Measurements from ENCODE around the gene KLHL40. TPM values are rescaled to one million over a fixed set of nuclear protein-coding genes. Genes with fewer than 3 reads are reported as not detected.

Gene KLHL40
- total and polyA plus RNA-seq, 2 experiments from 2014 or later, result not detected

DNA sequence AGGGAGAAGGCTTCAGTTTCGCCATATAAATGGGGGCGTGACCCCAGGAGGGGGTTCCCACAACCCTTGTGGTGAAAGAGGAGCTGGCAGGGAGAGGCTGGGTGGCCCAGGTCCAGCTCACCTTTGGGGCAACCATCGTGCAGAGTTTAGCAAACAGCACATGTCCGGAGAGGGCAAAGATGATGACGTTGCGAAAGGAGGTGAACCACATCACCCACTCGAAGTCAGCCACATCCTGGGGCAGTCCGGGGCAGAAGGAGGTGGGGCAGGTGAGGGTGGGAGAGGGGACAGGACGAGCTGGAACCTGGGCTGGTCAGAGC lies 13.5 kb downstream of the KLHL40 start:
- Histone ChIP-seq H3K27ac (no peak overlapping the region), H3K4me3 (no peak overlapping the region), H4K20me1 (ENCODE audit: insufficient read depth, poor library complexity, severe bottlenecking) (no peaks in the 10 kb centered on the region), H3K9me3 (ENCODE audit: low read depth) (no peaks in the 10 kb centered on the region), H3K4me1 (ENCODE audit: insufficient read depth) (no peaks in the 10 kb centered on the region), H3K27me3 (no peaks in the 10 kb centered on the region), H3K4me2 (no peak overlapping the region), H2AFZ (no peak overlapping the region), H3K9me2 (replicated peaks; ENCODE audit: insufficient read depth) (no peaks in the 10 kb centered on the region), H3K36me3 (replicated peaks; ENCODE audit: insufficient read depth, low read depth) (no peaks in the 10 kb centered on the region), H3K79me2 (no peaks in the 10 kb centered on the region)
- TF ChIP-seq, protein P1, sequence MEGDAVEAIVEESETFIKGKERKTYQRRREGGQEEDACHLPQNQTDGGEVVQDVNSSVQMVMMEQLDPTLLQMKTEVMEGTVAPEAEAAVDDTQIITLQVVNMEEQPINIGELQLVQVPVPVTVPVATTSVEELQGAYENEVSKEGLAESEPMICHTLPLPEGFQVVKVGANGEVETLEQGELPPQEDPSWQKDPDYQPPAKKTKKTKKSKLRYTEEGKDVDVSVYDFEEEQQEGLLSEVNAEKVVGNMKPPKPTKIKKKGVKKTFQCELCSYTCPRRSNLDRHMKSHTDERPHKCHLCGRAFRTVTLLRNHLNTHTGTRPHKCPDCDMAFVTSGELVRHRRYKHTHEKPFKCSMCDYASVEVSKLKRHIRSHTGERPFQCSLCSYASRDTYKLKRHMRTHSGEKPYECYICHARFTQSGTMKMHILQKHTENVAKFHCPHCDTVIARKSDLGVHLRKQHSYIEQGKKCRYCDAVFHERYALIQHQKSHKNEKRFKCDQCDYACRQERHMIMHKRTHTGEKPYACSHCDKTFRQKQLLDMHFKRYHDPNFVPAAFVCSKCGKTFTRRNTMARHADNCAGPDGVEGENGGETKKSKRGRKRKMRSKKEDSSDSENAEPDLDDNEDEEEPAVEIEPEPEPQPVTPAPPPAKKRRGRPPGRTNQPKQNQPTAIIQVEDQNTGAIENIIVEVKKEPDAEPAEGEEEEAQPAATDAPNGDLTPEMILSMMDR (IDR thresholded peaks at IDR 0.05; ENCODE audit: poor library complexity), result no peak
- TF ChIP-seq EZH2 (IDR thresholded peaks at IDR 0.05; ENCODE audit: borderline replicate concordance) (no peak), EZH2phosphoT487 (IDR thresholded peaks at IDR 0.05; ENCODE audit: low read depth, severe bottlenecking, unreplicated experiment) (no peak)
- no peak for DNase-seq (ENCODE audit: low spot score)
- 90% methylated on average over 9 of the region's 9 CpGs for WGBS (ENCODE audit: low lambda C conversion rate, missing lambda C conversion rate)

DNA sequence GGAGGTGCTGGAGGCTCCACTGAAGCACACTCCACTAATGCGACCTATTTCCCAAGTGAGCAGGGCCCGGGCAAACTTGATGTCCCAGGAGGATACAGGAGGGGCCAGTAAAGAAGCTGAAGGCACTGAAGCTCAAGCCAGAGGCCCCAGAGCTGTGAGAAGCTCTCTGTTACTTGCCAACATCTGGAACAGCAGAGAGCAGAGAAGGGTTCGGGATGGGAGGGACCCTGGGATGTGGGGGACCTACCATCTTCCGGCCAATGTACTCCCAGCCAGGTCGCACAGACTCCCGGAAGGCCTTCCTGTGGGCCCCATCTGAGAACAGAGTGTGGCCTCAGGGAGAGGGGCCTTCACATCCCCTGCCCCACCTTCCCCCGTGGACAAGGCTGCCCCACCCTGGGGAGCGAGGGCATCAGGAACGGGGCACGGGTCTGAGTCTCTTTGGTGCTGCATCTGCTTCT lies 14.2 kb downstream of the KLHL40 start:
- H3K4me1 ChIP-seq (ENCODE audit: insufficient read depth), result no peaks in the 10 kb centered on the region
- H3K27me3 ChIP-seq, result no peaks in the 10 kb centered on the region
- no peaks in the 10 kb centered on the region for H3K79me2 ChIP-seq
- no peak overlapping the region for H3K27ac ChIP-seq
- DNase-seq (ENCODE audit: low spot score), result no peak
- no peaks in the 10 kb centered on the region for H3K9me2 ChIP-seq (replicated peaks; ENCODE audit: insufficient read depth)
- H3K4me2 ChIP-seq, result no peak overlapping the region
- TF ChIP-seq, protein P1 (IDR thresholded peaks at IDR 0.05; ENCODE audit: poor library complexity), result no peak
- H3K4me3 ChIP-seq, result no peak overlapping the region
- no peaks in the 10 kb centered on the region for H3K36me3 ChIP-seq (replicated peaks; ENCODE audit: insufficient read depth, low read depth)
- H4K20me1 ChIP-seq (ENCODE audit: insufficient read depth, poor library complexity, severe bottlenecking), result no peaks in the 10 kb centered on the region
- H3K9me3 ChIP-seq (ENCODE audit: low read depth), result no peaks in the 10 kb centered on the region
- H2AFZ ChIP-seq, result no peak overlapping the region
- WGBS (ENCODE audit: low lambda C conversion rate, missing lambda C conversion rate), result 85% methylated on average over 10 of the region's 10 CpGs

DNA sequence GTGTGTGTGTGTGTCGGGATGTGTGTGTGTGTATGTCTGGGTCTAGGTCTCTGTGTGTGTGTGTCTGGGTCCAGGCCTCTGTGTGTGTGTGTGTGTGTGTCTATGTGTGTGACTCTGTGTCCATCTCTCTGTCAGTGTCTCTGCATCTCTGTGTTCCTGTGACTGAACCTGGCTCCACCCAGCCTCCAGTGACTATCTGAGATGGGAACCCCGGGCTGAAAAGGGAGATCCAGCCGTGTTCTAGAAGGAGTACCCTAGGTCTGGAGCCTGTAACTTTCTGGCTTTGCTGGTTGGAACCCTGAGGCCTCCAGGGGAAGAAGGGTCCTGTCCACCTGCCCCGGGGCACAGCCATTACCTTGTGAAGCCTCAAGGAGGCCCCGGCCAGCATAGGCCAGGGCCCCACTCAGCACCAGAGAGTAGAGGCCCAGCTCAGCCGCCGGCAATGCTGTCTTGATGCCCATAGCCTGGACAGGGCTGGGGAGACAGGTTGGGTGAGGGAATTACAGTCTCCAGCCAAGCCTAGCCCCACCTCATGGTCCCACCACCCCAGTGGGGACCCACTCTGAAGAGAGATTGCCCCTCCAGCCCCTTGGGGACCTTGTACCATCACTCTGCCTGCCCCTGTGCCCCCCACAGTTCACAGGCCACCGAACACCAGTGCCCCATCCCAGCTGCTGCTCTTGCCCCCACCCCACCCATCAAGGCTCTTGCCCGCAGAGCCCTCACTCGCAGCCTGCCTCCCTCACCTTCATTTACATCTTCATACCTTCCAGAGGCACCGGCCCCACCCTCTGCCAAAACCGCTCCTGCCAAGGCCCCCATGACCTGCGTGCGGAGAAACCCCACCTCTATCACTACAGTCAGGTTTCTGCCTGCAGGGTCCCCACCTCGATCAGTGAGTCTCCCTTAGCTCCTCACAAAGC lies 15.3 kb downstream of the KLHL40 start:
- Histone ChIP-seq H3K27me3 (no peaks in the 10 kb centered on the region), H3K79me2 (no peaks in the 10 kb centered on the region), H4K20me1 (ENCODE audit: insufficient read depth, poor library complexity, severe bottlenecking) (no peaks in the 10 kb centered on the region), H3K4me1 (ENCODE audit: insufficient read depth) (no peaks in the 10 kb centered on the region), H3K36me3 (replicated peaks; ENCODE audit: insufficient read depth, low read depth) (no peaks in the 10 kb centered on the region), H3K4me2 (no peak overlapping the region), H3K9me2 (replicated peaks; ENCODE audit: insufficient read depth) (no peaks in the 10 kb centered on the region), H3K27ac (no peak overlapping the region), H3K4me3 (no peak overlapping the region), H3K9me3 (ENCODE audit: low read depth) (no peaks in the 10 kb centered on the region), H2AFZ (no peak overlapping the region)
- DNase-seq (ENCODE audit: low spot score), result no peak
- no peak for TF ChIP-seq EZH2 (IDR thresholded peaks at IDR 0.05; ENCODE audit: borderline replicate concordance)
- TF ChIP-seq, protein P1 (IDR thresholded peaks at IDR 0.05; ENCODE audit: poor library complexity), result no peak
- 86% methylated on average over 14 of the region's 15 CpGs for WGBS (ENCODE audit: low lambda C conversion rate, missing lambda C conversion rate)
